T-helper 2 cell treated with Interferon-gamma antibody and Interleukin-4, amounts not matched to agents 5 μg/mL and 100 μg/mL, for 36 hours (primary cell): ENCODE results near the gene SF1.

Experiments
- DNase-seq: peaks from one replicate; pipeline ENCODE4 v3.0.0; 2021; ENCODE audit warnings: low spot score
- H3K27ac Mint-ChIP-seq: one replicate; pipeline ENCODE4 v1.8.0; 2021; ENCODE audit warnings: mild to moderate bottlenecking, mixed read lengths
- H3K27me3 Mint-ChIP-seq: one replicate; pipeline ENCODE4 v1.8.0; 2021; ENCODE audit warnings: low read depth, mixed read lengths
- H3K36me3 Mint-ChIP-seq: one replicate; pipeline ENCODE4 v1.8.0; 2021; ENCODE audit warnings: low read depth, mixed read lengths
- H3K4me1 Mint-ChIP-seq: one replicate; pipeline ENCODE4 v1.8.0; 2021; ENCODE audit warnings: low read depth, mixed read lengths
- H3K4me3 Mint-ChIP-seq: one replicate; pipeline ENCODE4 v1.8.0; 2022; ENCODE audit warnings: mild to moderate bottlenecking, moderate library complexity, mixed read lengths
- H3K9me3 Mint-ChIP-seq: one replicate; pipeline ENCODE4 v1.8.0; 2021; ENCODE audit warnings: mixed read lengths

SF1 gene

DNA sequence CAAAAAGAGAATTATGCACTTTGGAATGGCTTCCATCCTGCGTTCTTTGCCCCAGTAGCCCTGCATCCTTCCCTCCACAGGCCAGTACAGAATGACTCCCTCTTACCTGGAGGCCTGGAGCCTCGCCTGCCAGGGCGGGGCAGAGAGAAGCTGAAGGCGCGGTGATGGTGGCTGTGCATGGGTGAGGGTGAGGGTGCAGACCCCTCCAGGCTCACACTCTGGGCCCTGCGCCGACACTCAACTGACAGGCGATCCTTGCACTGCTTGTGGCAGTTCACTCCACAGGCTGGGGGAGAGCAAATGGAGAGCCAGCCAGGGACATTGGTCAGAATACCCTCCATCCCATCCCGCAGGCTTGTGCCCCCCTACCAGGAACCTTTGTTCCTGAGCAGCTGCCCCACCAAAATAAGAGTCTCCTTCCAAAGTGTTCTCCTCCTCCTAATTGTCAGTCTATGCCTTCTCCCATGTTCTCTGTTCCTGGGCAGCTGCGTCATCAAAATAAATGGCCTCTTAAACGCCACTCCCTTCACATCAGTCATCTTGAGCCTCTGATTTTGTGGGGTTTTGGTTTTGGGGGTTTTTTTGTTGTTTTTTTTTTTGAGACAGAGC lies 49.5 kb downstream of the SF1 start:
- Mint-ChIP-seq H3K4me3 (no peak overlapping the region), H3K27ac (no peak overlapping the region), H3K9me3 (no peaks in the 10 kb centered on the region), H3K27me3 (no peaks in the 10 kb centered on the region), H3K4me1 (peaks cover 11% of the 10 kb centered on the region), H3K36me3 (peaks cover 54% of the 10 kb centered on the region)
- DNase-seq: no peak

DNA sequence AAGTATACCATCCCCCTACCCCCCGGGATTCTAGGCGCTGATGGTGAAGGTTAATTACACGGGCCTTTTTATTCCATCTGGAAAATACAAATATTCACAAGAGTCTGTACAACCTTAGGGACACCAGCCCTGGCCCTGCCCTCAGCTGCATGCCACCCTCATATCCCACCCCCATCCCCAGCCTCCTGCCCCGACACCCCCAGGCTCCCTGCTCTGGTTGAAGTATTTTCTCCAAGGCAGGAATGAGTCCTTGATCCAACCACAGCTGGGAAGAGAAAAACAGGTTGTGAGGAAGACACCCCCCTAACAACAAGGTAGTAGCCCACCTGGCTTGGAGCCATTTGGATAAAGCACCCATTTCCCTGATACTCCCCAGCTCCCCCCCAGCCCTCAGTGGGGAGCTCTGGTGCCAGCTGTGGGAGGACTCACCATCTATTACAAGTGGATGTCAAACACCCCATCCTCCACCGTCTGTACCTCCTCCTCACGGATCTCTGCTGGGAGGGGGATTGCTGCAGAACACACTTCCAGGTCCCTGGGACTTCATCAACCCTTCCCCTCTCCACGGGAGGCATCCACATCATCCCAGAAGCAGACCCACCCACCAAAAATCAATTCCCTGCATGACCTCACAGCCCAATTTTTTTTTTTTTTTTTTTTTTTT lies 51.3 kb downstream of the SF1 start:
- Mint-ChIP-seq H3K4me1 (peaks cover 13% of the 10 kb centered on the region), H3K9me3 (no peaks in the 10 kb centered on the region), H3K36me3 (peaks cover 45% of the 10 kb centered on the region), H3K27me3 (peaks cover 5% of the 10 kb centered on the region), H3K4me3 (no peak overlapping the region), H3K27ac (no peak overlapping the region)
- no peak for DNase-seq

DNA sequence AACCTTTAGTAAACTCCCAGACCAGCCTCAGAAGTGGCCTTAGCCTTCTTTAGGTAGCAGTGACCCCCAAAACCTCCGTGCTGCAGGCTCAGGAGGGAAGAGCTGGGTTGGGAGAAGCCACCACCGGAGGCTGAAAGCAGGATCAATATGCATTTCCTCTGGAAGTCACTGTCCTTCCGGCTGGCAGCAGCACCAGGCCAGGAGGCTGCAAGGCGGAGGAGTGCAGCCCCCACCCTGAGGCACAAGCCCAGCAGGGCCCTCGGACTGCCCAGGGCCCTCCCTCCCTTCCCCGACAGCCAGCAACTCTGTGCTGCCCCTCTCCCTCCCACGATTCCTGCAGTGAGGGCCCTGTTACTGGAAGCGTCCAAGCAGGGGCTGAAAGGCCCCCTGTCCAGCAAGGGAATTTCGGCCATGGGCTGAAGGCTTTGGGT lies 52.1 kb downstream of the SF1 start:
- Mint-ChIP-seq H3K4me1 (peaks cover 13% of the 10 kb centered on the region), H3K27me3 (peaks cover 13% of the 10 kb centered on the region), H3K27ac (no peak overlapping the region), H3K9me3 (no peaks in the 10 kb centered on the region), H3K4me3 (no peak overlapping the region), H3K36me3 (peaks cover 38% of the 10 kb centered on the region)
- DNase-seq: no peak

DNA sequence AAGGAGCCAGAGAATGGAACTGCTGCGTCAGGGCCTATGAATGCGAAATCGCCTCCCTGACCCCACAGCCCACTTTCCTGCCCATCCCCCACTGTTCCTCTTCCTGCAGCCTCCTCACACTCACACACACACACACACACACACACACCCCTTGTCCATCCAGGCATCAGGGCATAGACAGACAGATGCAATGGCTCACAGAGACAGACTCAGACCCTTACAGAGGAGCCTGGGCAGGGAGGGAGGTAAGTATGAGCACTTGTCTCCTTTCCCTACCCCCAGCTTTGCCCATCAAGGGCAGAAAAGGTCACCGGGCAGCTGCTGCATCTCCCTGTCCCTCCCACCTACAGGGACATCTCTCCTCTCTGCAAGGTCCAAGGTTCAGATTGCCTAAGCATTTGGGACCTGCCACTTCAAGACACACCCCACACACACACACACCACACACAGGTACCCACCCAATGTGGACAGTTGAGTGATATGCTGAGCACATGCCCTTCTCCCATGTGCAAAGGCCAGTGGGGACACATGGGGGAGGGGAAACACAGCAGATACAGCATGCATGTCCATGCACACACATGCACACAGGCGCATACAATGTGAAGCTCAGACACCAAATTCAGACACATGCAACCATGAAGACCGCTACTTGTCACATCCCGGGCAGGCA lies 53.3 kb downstream of the SF1 start:
- Mint-ChIP-seq H3K27ac (no peak overlapping the region), H3K4me3 (no peak overlapping the region), H3K36me3 (peaks cover 28% of the 10 kb centered on the region), H3K27me3 (peaks cover 25% of the 10 kb centered on the region), H3K4me1 (peaks cover 13% of the 10 kb centered on the region), H3K9me3 (no peaks in the 10 kb centered on the region)
- DNase-seq: no peak

DNA sequence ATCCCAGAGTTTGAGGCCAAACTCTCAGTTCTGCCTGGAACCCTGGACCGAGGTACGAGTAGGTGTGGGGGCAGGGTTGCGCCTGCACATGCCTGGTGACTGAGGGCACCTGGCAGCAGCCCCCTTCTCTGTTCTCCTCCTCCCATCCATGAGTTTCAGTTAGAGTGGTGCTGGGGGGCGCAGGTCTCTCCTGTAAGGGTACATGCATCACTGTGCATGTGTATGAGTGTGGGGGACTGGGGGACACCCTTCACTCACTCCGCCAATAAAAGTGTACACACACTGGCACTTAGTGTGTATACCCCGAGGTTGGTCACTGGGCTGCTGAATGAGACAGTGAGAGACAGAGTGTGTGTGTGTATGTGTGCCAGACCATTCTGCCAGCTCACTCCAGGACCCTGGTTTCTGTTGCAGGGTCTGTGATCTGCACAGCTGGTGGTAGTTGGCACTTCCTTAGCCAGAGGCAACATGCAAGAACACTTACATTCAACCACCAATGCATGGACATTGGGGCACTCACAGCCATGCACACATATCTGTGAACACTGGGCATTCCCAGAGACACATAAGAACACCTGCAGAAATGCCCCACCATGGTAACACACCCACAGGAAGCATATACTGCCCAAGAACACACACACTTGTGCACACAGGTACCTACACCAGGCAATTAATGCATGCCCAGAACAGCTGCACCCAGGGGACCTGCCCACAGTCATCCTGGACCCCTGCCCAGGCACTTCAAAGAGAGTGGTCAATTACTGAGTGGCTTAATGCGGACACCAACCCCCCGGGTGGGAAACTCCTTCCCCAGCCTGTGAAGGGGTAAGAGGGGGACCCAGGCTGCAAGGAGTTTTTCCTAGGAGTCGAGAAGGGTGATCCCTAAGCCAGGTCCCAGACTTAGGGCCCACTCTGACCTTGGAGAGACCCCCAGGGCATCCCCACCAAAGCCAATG lies 54.2 kb downstream of the SF1 start:
- Mint-ChIP-seq H3K27ac (peak overlapping the region; percentile 2), H3K27me3 (peaks cover 30% of the 10 kb centered on the region), H3K36me3 (peaks cover 24% of the 10 kb centered on the region), H3K4me1 (peaks cover 13% of the 10 kb centered on the region), H3K9me3 (no peaks in the 10 kb centered on the region), H3K4me3 (peak overlapping the region; percentile 65)
- no peak for DNase-seq

DNA sequence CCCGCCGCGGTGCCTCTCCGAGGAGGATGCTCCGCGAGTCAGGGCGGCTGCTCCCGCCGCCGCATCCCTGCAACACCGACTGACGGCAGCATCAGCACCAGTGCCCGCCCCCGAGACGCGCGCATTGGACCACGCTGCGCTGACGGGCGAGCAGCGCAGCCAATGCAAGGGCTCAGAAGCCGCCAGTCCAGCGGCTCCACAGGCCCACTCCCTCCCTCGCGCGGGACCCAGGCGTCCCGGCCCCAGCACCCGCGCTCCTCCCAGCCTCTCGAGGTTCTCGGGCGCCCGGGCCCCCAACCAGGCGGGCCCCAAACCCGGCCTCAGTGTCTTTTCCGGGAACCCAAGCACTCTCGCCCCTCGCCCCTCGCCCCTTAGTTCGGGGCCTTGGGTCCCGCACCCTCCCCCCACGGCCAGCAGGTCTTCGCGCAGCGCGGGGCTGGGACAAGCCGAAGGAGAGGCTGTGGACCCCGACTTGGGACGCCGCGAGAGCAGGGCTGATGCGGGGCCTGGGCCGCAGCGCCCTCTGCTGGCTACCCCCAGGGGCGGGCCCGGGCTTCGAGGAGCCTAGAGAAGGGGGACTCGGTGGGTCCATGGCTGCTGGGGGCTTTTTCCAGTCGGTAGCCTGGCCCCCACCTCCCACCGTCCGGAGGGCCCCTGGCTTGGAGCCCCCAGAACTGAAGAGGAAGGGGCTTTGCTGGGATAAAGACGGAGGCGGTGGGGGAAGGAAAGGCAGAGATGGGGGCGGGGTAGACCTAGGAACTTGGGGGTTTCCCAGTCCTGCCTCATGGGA lies 55.0 kb downstream of the SF1 start, which contains the start of gene NRXN2:
NRXN2 (minus strand) TSS at position 81 of the 790 bp plus-strand sequence. CDS start 9,498 bp downstream, outside the sequence.
- peaks cover 13% of the 10 kb centered on the region for H3K4me1 Mint-ChIP-seq
- H3K27me3 Mint-ChIP-seq: peaks cover 38% of the 10 kb centered on the region
- H3K36me3 Mint-ChIP-seq: peaks cover 17% of the 10 kb centered on the region
- no peaks in the 10 kb centered on the region for H3K9me3 Mint-ChIP-seq
- peak within 1 kb of the TSS; percentile 41 for H3K27ac Mint-ChIP-seq
- H3K4me3 Mint-ChIP-seq: peak within 1 kb of the TSS; percentile 65
- peak; percentile 87 for DNase-seq

DNA sequence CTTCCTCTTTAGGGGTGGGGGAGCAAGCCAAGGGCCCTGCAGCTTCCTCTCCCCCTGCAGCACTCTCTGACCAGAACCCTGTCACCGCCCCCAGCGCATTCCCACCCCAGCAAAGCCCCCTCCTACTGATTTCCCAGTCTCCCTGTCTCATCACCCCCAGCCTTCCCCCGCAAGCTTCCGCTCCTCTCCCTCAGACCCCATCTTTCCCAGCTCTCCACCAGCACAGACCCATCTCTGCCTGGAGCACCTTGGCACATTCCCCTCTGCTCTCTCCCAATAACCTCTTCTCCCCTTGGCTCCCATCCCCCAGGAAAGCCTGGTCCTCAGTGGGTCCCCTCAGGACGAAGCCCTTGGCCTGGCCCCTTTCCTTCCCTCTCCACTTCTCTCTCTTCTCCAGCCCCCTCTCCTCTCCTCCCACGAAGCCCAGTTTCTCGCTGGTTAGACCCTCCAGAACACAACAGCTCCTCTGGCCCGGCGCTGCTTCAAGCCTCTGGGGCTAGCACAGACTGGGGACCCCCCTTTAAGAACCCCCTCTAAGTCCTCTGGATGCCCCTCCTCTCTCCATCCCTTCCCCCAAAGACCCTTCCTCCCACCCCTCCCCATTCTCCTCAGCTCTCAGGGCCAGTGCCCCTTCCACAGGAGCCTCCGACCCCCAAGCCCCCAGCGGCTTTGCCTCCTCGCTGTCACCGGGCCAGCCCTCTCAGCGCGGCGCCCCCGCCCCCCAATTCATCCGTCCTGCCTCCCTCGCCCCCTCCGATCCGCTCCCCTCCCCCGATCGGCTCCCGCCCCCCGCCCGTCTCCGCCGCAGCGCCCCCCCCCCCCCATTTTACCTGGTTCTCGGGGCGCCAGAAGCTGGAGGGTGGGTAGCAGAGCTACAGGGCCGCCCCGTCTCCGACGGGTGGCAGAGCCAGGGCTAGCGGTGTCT lies 55.9 kb downstream of the SF1 start:
- Mint-ChIP-seq H3K36me3 (peaks cover 10% of the 10 kb centered on the region), H3K4me1 (peaks cover 13% of the 10 kb centered on the region), H3K4me3 (no peak overlapping the region), H3K27me3 (peaks cover 47% of the 10 kb centered on the region), H3K9me3 (no peaks in the 10 kb centered on the region), H3K27ac (no peak overlapping the region)
- DNase-seq: no peak

DNA sequence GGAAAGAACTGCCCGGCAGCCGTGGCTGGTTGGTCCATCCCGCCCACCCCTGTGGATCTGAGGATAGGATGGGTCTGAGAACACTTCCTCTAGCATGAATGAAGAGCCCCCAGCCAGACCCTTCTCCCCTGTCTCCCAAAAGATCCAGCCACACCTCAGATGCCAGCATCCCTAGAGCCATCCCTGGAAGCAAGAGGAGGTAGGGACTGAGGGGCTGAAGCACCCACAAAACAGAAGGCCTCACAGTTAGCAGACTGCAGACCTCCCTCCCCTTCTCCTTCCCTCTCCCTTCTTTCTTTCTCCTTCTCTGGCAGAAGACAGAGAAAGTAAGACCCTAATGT lies 57.0 kb downstream of the SF1 start:
- Mint-ChIP-seq H3K27ac (no peak overlapping the region), H3K36me3 (peaks cover 2% of the 10 kb centered on the region), H3K9me3 (no peaks in the 10 kb centered on the region), H3K4me1 (peaks cover 13% of the 10 kb centered on the region), H3K27me3 (peaks cover 58% of the 10 kb centered on the region), H3K4me3 (no peak overlapping the region)
- no peak for DNase-seq

DNA sequence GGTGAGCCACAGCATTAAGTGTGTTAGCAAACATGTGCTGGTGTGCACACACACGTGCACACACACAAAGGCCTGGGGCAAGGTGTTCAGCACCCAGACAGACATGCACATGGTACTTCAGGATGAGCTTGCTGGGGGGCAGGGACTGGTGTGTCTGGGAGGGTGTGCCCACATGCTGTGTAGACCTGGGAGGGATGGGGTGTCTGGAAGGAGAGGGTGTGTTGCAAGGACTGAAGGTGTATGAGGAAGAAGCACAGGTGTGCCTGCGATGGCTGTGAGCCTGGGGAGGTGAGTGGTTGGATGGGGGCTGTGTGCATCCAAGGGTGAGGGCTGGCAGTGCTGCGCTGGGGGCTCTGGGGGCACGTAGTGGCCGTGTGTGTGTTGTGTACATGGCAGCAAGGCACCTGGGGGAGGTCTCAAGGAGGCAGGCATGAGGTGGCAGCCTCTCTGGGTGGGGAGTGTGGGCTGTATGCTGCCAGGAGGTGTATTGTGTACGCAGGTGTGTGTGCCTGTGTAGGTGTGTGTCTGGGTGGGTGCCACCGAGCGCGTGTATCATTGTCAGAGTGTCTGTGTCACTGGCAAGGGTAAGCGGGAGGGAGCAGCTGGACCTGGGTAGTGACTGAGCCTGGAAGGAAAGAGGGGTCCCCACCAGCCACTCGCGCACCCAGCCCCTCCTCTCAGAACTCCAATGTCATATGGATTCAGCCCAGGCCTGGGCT lies 57.5 kb downstream of the SF1 start:
- H3K27ac Mint-ChIP-seq: no peak overlapping the region

DNA sequence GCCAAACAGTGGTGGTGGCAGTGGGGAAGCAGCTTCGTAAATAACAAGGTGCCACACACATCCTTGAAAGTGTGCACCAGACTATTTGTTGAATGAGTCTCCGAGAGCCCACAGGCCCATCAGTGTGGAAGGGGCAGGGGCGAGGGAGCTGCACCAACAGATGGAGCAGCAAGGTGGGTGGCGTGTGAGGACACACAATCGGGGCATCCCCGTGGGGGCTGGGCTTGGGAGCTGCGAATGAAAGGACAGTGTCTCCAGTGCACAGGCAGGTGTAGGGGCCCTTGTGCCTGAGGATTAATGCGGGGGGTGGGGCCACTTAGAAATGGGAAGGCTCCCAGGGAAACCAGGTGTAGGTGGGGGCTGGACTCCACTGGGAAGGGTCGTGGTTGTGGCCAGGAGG lies 58.2 kb downstream of the SF1 start:
- peaks cover 9% of the 10 kb centered on the region for H3K4me1 Mint-ChIP-seq
- no peak overlapping the region for H3K27ac Mint-ChIP-seq

More for the DNA sequence above, 57.5 kb downstream of the SF1 start:
- no peak for DNase-seq
- H3K4me3 Mint-ChIP-seq: no peak overlapping the region
- H3K4me1 Mint-ChIP-seq: peaks cover 13% of the 10 kb centered on the region
- peaks cover 63% of the 10 kb centered on the region for H3K27me3 Mint-ChIP-seq
- H3K9me3 Mint-ChIP-seq: no peaks in the 10 kb centered on the region
- peaks cover 2% of the 10 kb centered on the region for H3K36me3 Mint-ChIP-seq

DNA sequence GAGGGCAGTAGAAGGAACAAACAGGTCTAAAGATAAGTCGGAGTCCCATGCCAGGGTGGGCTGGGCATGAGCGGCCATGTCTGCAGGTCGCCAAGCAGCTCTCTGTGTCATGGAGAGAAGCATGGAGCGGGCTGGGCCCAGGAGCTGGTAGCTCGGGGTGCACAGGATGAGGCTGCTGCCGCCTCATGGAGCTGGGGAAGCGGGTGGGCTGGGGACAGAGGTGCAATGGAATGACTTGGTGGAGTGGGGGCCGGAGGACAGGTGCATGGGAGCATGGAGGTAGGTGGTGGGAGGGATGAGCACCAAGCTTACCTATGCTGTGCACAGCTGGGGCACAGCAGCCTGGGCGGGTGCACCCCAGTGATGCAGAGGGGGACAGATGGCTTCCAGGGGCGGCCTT lies 58.9 kb downstream of the SF1 start:
- Mint-ChIP-seq H3K9me3 (no peaks in the 10 kb centered on the region), H3K27me3 (peaks cover 77% of the 10 kb centered on the region)
- no peak for DNase-seq

More for the DNA sequence above, 58.2 kb downstream of the SF1 start:
- peaks cover 70% of the 10 kb centered on the region for H3K27me3 Mint-ChIP-seq
- no peak overlapping the region for H3K4me3 Mint-ChIP-seq
- no peaks in the 10 kb centered on the region for H3K36me3 Mint-ChIP-seq
- DNase-seq: no peak
- no peaks in the 10 kb centered on the region for H3K9me3 Mint-ChIP-seq

DNA sequence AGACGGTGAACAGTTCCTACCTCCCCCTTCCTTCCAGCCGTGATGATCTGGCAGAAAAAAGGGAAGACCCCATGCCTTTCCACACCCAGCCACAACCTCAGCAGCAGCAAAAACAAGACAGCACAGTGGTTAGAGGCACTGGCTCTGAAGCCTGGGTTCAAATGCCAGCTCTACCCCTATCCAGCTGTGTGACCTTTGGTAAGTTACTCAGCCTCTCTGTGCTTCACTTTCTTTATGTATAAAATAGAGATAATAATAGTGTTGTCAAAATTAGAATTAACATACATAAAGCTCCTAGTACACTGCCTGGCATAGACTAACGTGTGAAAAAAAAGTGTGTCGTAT lies 59.6 kb downstream of the SF1 start:
- H3K36me3 Mint-ChIP-seq: no peaks in the 10 kb centered on the region
- H3K4me1 Mint-ChIP-seq: peaks cover 2% of the 10 kb centered on the region
- H3K27ac Mint-ChIP-seq: no peak overlapping the region
- H3K27me3 Mint-ChIP-seq: peaks cover 84% of the 10 kb centered on the region
- H3K4me3 Mint-ChIP-seq: no peak overlapping the region
- DNase-seq: no peak
- no peaks in the 10 kb centered on the region for H3K9me3 Mint-ChIP-seq

More for the DNA sequence above, 58.9 kb downstream of the SF1 start:
- no peaks in the 10 kb centered on the region for H3K36me3 Mint-ChIP-seq
- H3K4me3 Mint-ChIP-seq: no peak overlapping the region
- no peak overlapping the region for H3K27ac Mint-ChIP-seq
- H3K4me1 Mint-ChIP-seq: peaks cover 5% of the 10 kb centered on the region
